ENCODE data around the gene BMX. TPM values are rescaled to one million over a fixed set of nuclear protein-coding genes. Genes with fewer than 3 reads are reported as not detected.

BMX gene
- polyA plus RNA-seq, 1 donor from 2014 or later = not detected

- Histone ChIP-seq H3K9me3 (ENCODE audit: low read length) (no peaks in the 10 kb centered on the region), H3K4me2 (ENCODE audit: low read length) (no peak overlapping the region), H3K36me3 (ENCODE audit: insufficient read depth, low read length) (no peaks in the 10 kb centered on the region), H3F3A (ENCODE audit: insufficient read depth, low read length, poor library complexity, severe bottlenecking) (no peaks in the 10 kb centered on the region), H3K79me2 (replicated peaks; ENCODE audit: insufficient read depth, low read length) (no peaks in the 10 kb centered on the region), H3K27me3 (ENCODE audit: insufficient read depth, low read depth, low read length) (no peaks in the 10 kb centered on the region), H3K4me3 (ENCODE audit: low read length) (no peak overlapping the region), H2AFZ (ENCODE audit: low read depth, low read length) (no peak overlapping the region), H4K20me1 (ENCODE audit: insufficient read depth) (no peaks in the 10 kb centered on the region), H3K9ac (ENCODE audit: low read length) (no peak overlapping the region), H3K27ac (ENCODE audit: low read length) (no peak overlapping the region), H3K9me2 (ENCODE audit: insufficient read depth, low read length) (no peaks in the 10 kb centered on the region)
- TF ChIP-seq REST (IDR thresholded peaks at IDR 0.05; ENCODE audit: borderline replicate concordance) = no peak
- TF ChIP-seq TAF1 (IDR thresholded peaks at IDR 0.05; ENCODE audit: low read depth) = no peak
- TF ChIP-seq RAD21 (conservative IDR thresholded peaks at IDR 0.05) = no peak
- TF ChIP-seq POLR2AphosphoS5 (IDR thresholded peaks at IDR 0.05) = no peak
- TF ChIP-seq CTCF (IDR thresholded peaks at IDR 0.05; ENCODE audit: poor library complexity, severe bottlenecking) = no peak
- TF ChIP-seq EP300 (conservative IDR thresholded peaks at IDR 0.05; ENCODE audit: poor library complexity, severe bottlenecking) = no peak
- TF ChIP-seq EZH2 (IDR thresholded peaks at IDR 0.05; ENCODE audit: borderline replicate concordance, insufficient read depth, low read length, poor library complexity, severe bottlenecking) = no peak
- TF ChIP-seq MXI1 (conservative IDR thresholded peaks at IDR 0.05; ENCODE audit: poor library complexity, severe bottlenecking) = no peak
- TF ChIP-seq SMC3 (conservative IDR thresholded peaks at IDR 0.05; ENCODE audit: poor library complexity) = no peak
Observed at GRCh38 chrX:15501506-15501905, 899 bp downstream of the BMX start.

GRCh38 chrX:15504661-15505060, 4.1 kb downstream of the BMX start:
- TF ChIP-seq EP300 (conservative IDR thresholded peaks at IDR 0.05; ENCODE audit: poor library complexity, severe bottlenecking) (no peak), CTCF (IDR thresholded peaks at IDR 0.05; ENCODE audit: poor library complexity, severe bottlenecking) (no peak)
- no peaks in the 10 kb centered on the region for H3K36me3 ChIP-seq (ENCODE audit: insufficient read depth, low read length)
- no peak overlapping the region for H2AFZ ChIP-seq (ENCODE audit: low read depth, low read length)
- H3K9me3 ChIP-seq (ENCODE audit: low read length) = no peaks in the 10 kb centered on the region
- H3K4me2 ChIP-seq (ENCODE audit: low read length) = no peak overlapping the region
- no peaks in the 10 kb centered on the region for H3K79me2 ChIP-seq (replicated peaks; ENCODE audit: insufficient read depth, low read length)
- H3F3A ChIP-seq (ENCODE audit: insufficient read depth, low read length, poor library complexity, severe bottlenecking) = no peaks in the 10 kb centered on the region
- H3K9me2 ChIP-seq (ENCODE audit: insufficient read depth, low read length) = no peaks in the 10 kb centered on the region
- no peak overlapping the region for H3K27ac ChIP-seq (ENCODE audit: low read length)
- H3K4me3 ChIP-seq (ENCODE audit: low read length) = no peak overlapping the region
- H3K9ac ChIP-seq (ENCODE audit: low read length) = no peak overlapping the region
- H4K20me1 ChIP-seq (ENCODE audit: insufficient read depth) = no peaks in the 10 kb centered on the region
- no peaks in the 10 kb centered on the region for H3K27me3 ChIP-seq (ENCODE audit: insufficient read depth, low read depth, low read length)

All from neural cell (in vitro differentiated cells).